SKM-1 (cell line): ENCODE measurements around the gene NAP1L1.
"Not testable (repeated sequence)": the region's sequence is repeated elsewhere in the genome, so short reads cannot be mapped to it uniquely, and the experiment has no call there.

Experiments
- DNase-seq: peaks from one replicate; lab custom pipeline; 2025; ENCODE audit not compliant: unreplicated experiment; lab: John Stamatoyannopoulos, UW

The NAP1L1 gene

DNA sequence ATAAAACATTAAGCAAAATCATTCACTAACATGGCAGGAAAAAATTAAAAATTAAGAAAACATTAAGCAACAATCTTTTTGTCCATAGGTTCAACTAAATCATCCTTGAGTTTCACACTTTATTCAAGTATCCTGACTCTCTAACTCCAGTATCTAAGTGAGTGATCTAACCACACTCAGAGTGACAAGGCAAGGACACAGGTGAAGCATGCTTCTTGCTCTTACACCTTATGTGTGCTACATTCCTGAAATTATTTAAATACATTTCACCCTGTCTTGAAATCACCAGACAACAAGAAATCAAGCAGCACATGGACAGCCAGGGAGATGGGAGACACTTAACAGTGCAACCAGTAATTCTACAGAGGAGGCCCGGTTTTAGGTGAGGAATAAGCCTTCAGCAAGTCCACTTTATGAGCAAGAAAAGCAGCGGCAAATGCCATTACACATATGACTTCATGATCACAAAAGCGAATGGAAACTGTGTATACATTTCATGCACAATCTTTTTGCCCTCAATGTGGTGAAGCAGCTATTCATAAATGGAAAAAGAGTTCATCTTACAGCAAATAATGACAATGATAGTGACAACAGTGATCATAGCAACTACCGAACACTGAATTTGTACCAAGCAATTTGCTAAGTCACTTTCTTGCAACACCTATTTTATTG lies 90.3 kb downstream of the NAP1L1 start:
- no peak for DNase-seq

DNA sequence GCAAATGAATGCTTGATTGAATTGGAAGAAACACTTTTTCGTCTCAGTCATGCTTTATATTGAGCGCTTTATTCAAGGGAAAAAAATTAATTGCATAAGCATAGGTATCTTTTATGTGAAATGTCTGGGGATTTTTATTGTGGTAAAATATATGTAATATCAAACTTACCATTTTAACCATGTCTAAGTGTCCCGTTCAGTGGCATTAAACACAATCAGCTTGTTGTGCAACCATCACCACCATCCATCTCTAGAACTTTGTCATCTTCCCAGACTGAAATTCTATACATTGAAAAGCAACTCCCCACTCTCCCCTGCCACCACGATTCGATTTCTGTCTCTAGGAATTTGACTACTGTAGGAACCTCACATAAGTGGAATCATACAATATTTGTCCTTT lies 92.7 kb downstream of the NAP1L1 start:
- DNase-seq: no peak

DNA sequence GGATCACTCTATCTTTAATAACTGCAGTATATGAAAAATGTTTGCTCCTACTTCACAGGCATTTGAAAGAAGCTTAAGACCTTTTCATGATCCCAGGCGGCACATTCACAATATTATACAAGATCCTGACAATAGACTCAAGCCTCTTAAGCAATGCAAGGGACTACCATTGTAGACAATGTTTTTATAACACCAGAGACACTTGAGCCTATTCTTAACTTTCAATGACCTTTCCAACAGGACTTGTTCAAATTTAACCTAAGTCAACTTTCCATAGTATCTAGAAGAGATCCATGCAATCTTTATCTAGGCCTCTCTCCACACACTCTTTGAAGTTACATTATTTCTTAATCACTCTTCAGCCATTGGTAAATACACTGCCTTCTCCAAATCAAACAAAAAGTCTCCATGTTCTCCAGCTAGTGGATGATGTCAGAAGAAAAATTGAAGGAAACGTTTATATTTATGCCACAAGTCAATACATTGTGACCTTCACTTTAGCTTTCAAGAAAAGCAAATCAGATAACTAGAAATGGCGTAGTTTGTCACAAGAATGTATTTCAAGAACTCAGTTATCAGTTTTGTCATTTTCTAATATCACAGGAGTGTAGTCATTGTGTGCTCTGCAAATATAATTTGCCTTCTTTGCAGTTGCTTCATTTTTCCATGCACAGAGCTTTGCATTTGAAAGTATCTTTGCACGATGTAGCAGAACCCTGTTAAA lies 94.1 kb downstream of the NAP1L1 start:
- no peak for DNase-seq

DNA sequence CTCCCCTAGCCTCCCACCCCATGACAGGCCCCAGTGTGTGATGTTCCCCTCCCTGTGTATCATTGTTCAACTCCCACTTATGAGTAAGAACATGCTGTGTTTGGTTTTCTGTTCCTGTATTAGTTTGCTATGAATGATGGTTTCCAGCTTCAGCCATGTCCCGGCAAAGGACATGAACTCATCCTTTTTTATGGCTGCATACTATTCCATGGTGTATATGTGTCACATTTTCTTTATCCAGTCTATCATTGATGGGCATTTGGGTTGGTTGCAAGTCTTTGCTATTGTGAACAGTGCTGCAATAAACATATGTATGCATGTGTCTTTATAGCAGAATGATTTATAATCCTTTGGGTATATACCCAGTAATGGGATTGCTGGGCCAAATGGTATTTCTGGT lies 96.8 kb downstream of the NAP1L1 start:
- DNase-seq: not testable (repeated sequence)
